K562 (cell line): Measurements from ENCODE around the gene ERBB3.

Experiments used
- CC2D1A ChIP-seq: fragments of 450-650 bp; IDR thresholded peaks from 2 replicates; pipeline ENCODE4 v1.6.1; 2017; ENCODE audit warnings: mild to moderate bottlenecking
- MAFK ChIP-seq: IDR thresholded peaks from 2 replicates; pipeline ENCODE4 v1.6.1; 2011; ENCODE audit warnings: low read length, improper control_type of control experiment
- MXI1 ChIP-seq: IDR thresholded peaks from 2 replicates; pipeline ENCODE4 v1.6.1; 2011; ENCODE audit warnings: low read depth, mild to moderate bottlenecking, improper control_type of control experiment, low read length
- NRF1 ChIP-seq, 2 experiments: fragments of 450-650 bp; IDR thresholded peaks in 1 of 2; conservative IDR thresholded peaks in 1 of 2; 2 replicates each; pipeline ENCODE4 v1.6.1; 2014; ENCODE audit warnings: mild to moderate bottlenecking in 2 of 2

GRCh38 chr12:56143870-56144269 is 63.9 kb downstream of the ERBB3 start:
- TF ChIP-seq CC2D1A (no peak), NRF1 (conservative IDR thresholded peaks at IDR 0.05 in 1 of 2, IDR thresholded peaks at IDR 0.05 in 1 of 2) (no peak), MAFK (no peak), MXI1 (no peak)
